Tibial nerve (tissue), 4 donors: ENCODE data around the gene SMARCA4.

Experiments used
- CTCF ChIP-seq, 5 experiments: fragments of 200-600 bp in 3 of 5; fragments of 450-650 bp in 2 of 5; sonication (generic) in 3 of 5; IDR thresholded peaks; one replicate each; pipeline ENCODE4 v1.5.1; 2016 to 2019; ENCODE audit warnings: antibody characterized with exemption in 5 of 5, mild to moderate bottlenecking in 3 of 5, moderate library complexity in 2 of 5
- EP300 ChIP-seq, 2 donors: sonication (generic); formaldehyde crosslinking; IDR thresholded peaks; one replicate each; pipeline ENCODE4 v1.6.1; 2017; ENCODE audit warnings: antibody characterized with exemption in 2 of 2, mild to moderate bottlenecking in 1 of 2

GRCh38 chr19:11098327-11098726, 137.5 kb downstream of the SMARCA4 start:
- TF ChIP-seq CTCF (IDR thresholded peaks at IDR 0.05) (no peak), EP300 (IDR thresholded peaks at IDR 0.05) (no peak)
